ENCODE results near the gene RNFT1. TPM values are rescaled to one million over a fixed set of nuclear protein-coding genes. Genes with fewer than 3 reads are reported as not detected.
A peak's percentile ranks its signal among the peaks of the same experiment; 100 is the strongest.
"Not testable (repeated sequence)": the region's sequence is repeated elsewhere in the genome, so short reads cannot be mapped to it uniquely, and the experiment has no call there.

RNFT1 gene
- total and polyA plus RNA-seq, 2 donors (not counting 1 experiment from before 2014, with no cell fraction given): 49.4 to 52.0 TPM

GRCh38 chr17:59954856-59955255 lies 9.7 kb downstream of the RNFT1 start:
- Histone ChIP-seq H3K27me3 (replicated peaks in 1 of 4; ENCODE audit: control extremely low read depth in 1 of 4, control insufficient read depth in 3 of 4, insufficient read depth in 4 of 4, low read length in 3 of 4) (no peaks in the 10 kb centered on the region), H3K36me3 (replicated peaks in 1 of 2; ENCODE audit: control extremely low read depth in 1 of 2, control insufficient read depth in 1 of 2, extremely low read depth in 1 of 2, insufficient read depth in 2 of 2, low read length in 1 of 2) (peaks cover 5 to 26% of the 10 kb centered on the region in 2 experiments), H3K9ac (ENCODE audit: low read length) (no peak overlapping the region), H2AFZ (ENCODE audit: insufficient read depth, low read depth, low read length, poor library complexity, severe bottlenecking) (no peak overlapping the region), H3K79me2 (ENCODE audit: control insufficient read depth, insufficient read depth, low read length) (peaks cover 2% of the 10 kb centered on the region), H3K4me3 (ENCODE audit: control extremely low read depth in 1 of 5, extremely low read depth in 1 of 5, insufficient read depth in 1 of 5, low read depth in 2 of 5, low read length in 4 of 5) (no peak overlapping the region), H3K4me2 (replicated peaks; ENCODE audit: low read depth, low read length, poor library complexity, severe bottlenecking) (no peak overlapping the region), H3K4me1 (ENCODE audit: control insufficient read depth in 2 of 2, insufficient read depth in 2 of 2, low read length in 2 of 2) (no peaks in the 10 kb centered on the region), H3K9me3 (ENCODE audit: control extremely low read depth in 1 of 3, control insufficient read depth in 2 of 3, insufficient read depth in 1 of 3, low read length in 2 of 3) (no peaks in the 10 kb centered on the region), H3K27ac (ENCODE audit: low read length in 2 of 2) (no peak overlapping the region), H4K20me1 (ENCODE audit: control insufficient read depth, insufficient read depth, low read length, poor library complexity, severe bottlenecking) (no peaks in the 10 kb centered on the region)
- Mint-ChIP-seq H3K9me3 (ENCODE audit: insufficient read depth) (no peaks in the 10 kb centered on the region), H3K4me1 (peaks cover 5% of the 10 kb centered on the region), H3K27ac (peak overlapping the region; percentile 15), H3K4me3 (no peak overlapping the region), H3K27me3 (no peaks in the 10 kb centered on the region)
- TF ChIP-seq EZH2 (IDR thresholded peaks at IDR 0.05; ENCODE audit: borderline replicate concordance, insufficient read depth, low read depth, low read length, poor library complexity, severe bottlenecking): no peak
- no peak for TF ChIP-seq CTCF (IDR thresholded peaks at IDR 0.05)
- POLR2A ChIA-PET: no interaction called here
- CTCF ChIA-PET: no interaction called here
- ATAC-seq (ENCODE audit: low read depth) (no peak), DNase-seq (no peak)
- intact Hi-C loops (cut with micrococcal nuclease): no loop called here
- no CpG with 5 or more reads among the region's 3 CpGs for WGBS (ENCODE audit: insufficient coverage)

- DNase-seq: no peak
- TF ChIP-seq CTCF (IDR thresholded peaks at IDR 0.05) (no peak), EZH2 (IDR thresholded peaks at IDR 0.05; ENCODE audit: borderline replicate concordance, insufficient read depth, low read depth, low read length, poor library complexity, severe bottlenecking) (no peak)
- H3K4me1 Mint-ChIP-seq: peaks cover 8% of the 10 kb centered on the region
- no peak overlapping the region for H3K4me3 Mint-ChIP-seq
- no peak overlapping the region for H3K4me2 ChIP-seq (replicated peaks; ENCODE audit: low read depth, low read length, poor library complexity, severe bottlenecking)
- no peaks in the 10 kb centered on the region for H3K27me3 ChIP-seq (replicated peaks in 1 of 4; ENCODE audit: control extremely low read depth in 1 of 4, control insufficient read depth in 3 of 4, insufficient read depth in 4 of 4, low read length in 3 of 4)
- H3K27ac ChIP-seq (ENCODE audit: low read length in 2 of 2): no peak overlapping the region
- H3K27me3 Mint-ChIP-seq: no peaks in the 10 kb centered on the region
- intact Hi-C loops (cut with micrococcal nuclease): no loop called here
- H3K27ac Mint-ChIP-seq: no peak overlapping the region
- no peak overlapping the region for H2AFZ ChIP-seq (ENCODE audit: insufficient read depth, low read depth, low read length, poor library complexity, severe bottlenecking)
- no peak overlapping the region for H3K9ac ChIP-seq (ENCODE audit: low read length)
- ATAC-seq (ENCODE audit: low read depth): no peak
- CTCF ChIA-PET: interaction anchor here (1.1 kb wide), 1 partner anchor 31 kb away, joined by 3 read pairs; no protein-coding TSS in a partner anchor
- H3K4me1 ChIP-seq (ENCODE audit: control insufficient read depth in 2 of 2, insufficient read depth in 2 of 2, low read length in 2 of 2): no peaks in the 10 kb centered on the region
- WGBS (ENCODE audit: insufficient coverage): no CpG with 5 or more reads among the region's 3 CpGs
- H3K36me3 ChIP-seq (replicated peaks in 1 of 2; ENCODE audit: control extremely low read depth in 1 of 2, control insufficient read depth in 1 of 2, extremely low read depth in 1 of 2, insufficient read depth in 2 of 2, low read length in 1 of 2): peaks cover 2 to 27% of the 10 kb centered on the region in 2 experiments
- POLR2A ChIA-PET: no interaction called here
- no peaks in the 10 kb centered on the region for H3K9me3 Mint-ChIP-seq (ENCODE audit: insufficient read depth)
- H3K79me2 ChIP-seq (ENCODE audit: control insufficient read depth, insufficient read depth, low read length): no peaks in the 10 kb centered on the region
- no peaks in the 10 kb centered on the region for H3K9me3 ChIP-seq (ENCODE audit: control extremely low read depth in 1 of 3, control insufficient read depth in 2 of 3, insufficient read depth in 1 of 3, low read length in 2 of 3)
- H4K20me1 ChIP-seq (ENCODE audit: control insufficient read depth, insufficient read depth, low read length, poor library complexity, severe bottlenecking): no peaks in the 10 kb centered on the region
- H3K4me3 ChIP-seq (ENCODE audit: control extremely low read depth in 1 of 5, extremely low read depth in 1 of 5, insufficient read depth in 1 of 5, low read depth in 2 of 5, low read length in 4 of 5): no peak overlapping the region
Observed at GRCh38 chr17:59950049-59950448, 14.5 kb downstream of the RNFT1 start.

- intact Hi-C loops (cut with micrococcal nuclease): not testable (repeated sequence)
Observed at GRCh38 chr17:59947310-59947709, 17.2 kb downstream of the RNFT1 start.

More at GRCh38 chr17:59947310-59947709, 17.2 kb downstream of the RNFT1 start:
- H3K27me3 Mint-ChIP-seq; H3K4me1 Mint-ChIP-seq; H2AFZ ChIP-seq (ENCODE audit: insufficient read depth, low read depth, low read length, poor library complexity, severe bottlenecking); H3K4me1 ChIP-seq (ENCODE audit: control insufficient read depth in 2 of 2, insufficient read depth in 2 of 2, low read length in 2 of 2); H3K27ac Mint-ChIP-seq; H3K27ac ChIP-seq (ENCODE audit: low read length in 2 of 2); H3K4me2 ChIP-seq (replicated peaks; ENCODE audit: low read depth, low read length, poor library complexity, severe bottlenecking); H3K4me3 Mint-ChIP-seq; H3K9me3 Mint-ChIP-seq (ENCODE audit: insufficient read depth); H4K20me1 ChIP-seq (ENCODE audit: control insufficient read depth, insufficient read depth, low read length, poor library complexity, severe bottlenecking); DNase-seq; ATAC-seq (ENCODE audit: low read depth); H3K27me3 ChIP-seq (replicated peaks in 1 of 4; ENCODE audit: control extremely low read depth in 1 of 4, control insufficient read depth in 3 of 4, insufficient read depth in 4 of 4, low read length in 3 of 4); H3K79me2 ChIP-seq (ENCODE audit: control insufficient read depth, insufficient read depth, low read length); H3K9ac ChIP-seq (ENCODE audit: low read length); H3K4me3 ChIP-seq (ENCODE audit: control extremely low read depth in 1 of 5, extremely low read depth in 1 of 5, insufficient read depth in 1 of 5, low read depth in 2 of 5, low read length in 4 of 5); H3K9me3 ChIP-seq (ENCODE audit: control extremely low read depth in 1 of 3, control insufficient read depth in 2 of 3, insufficient read depth in 1 of 3, low read length in 2 of 3); CTCF ChIA-PET; POLR2A ChIA-PET: not testable (repeated sequence)
- peaks cover 2 to 36% of the 10 kb centered on the region in 2 experiments for H3K36me3 ChIP-seq (replicated peaks in 1 of 2; ENCODE audit: control extremely low read depth in 1 of 2, control insufficient read depth in 1 of 2, extremely low read depth in 1 of 2, insufficient read depth in 2 of 2, low read length in 1 of 2)
- no CpG with 5 or more reads among the region's 4 CpGs for WGBS (ENCODE audit: insufficient coverage)

All from B cell (primary cell).